H9 (cell line): Measurements from ENCODE around the gene FPGS. TPM values are rescaled to one million over a fixed set of nuclear protein-coding genes. Genes with fewer than 3 reads are reported as not detected.

Source experiments
- DNase-seq: peaks from one replicate; pipeline ENCODE4 v3.0.0-alpha.2; 2017
- H2AFZ ChIP-seq: one replicate; pipeline ENCODE4 v1.6.1; 2013; ENCODE audit warnings: mild to moderate bottlenecking, low read length, control low read depth, moderate library complexity
- H2AK5ac ChIP-seq: 2 replicates; pipeline ENCODE4 v1.6.1; 2013; ENCODE audit warnings: low read length, control low read depth, mixed read lengths; ENCODE audit not compliant: insufficient read length
- H2BK120ac ChIP-seq: one replicate; pipeline ENCODE4 v1.6.1; 2013; ENCODE audit warnings: low read depth, mild to moderate bottlenecking, low read length, control low read depth, inconsistent platforms; ENCODE audit not compliant: poor library complexity, severe bottlenecking
- H2BK12ac ChIP-seq: 2 replicates; pipeline ENCODE4 v1.6.1; 2013; ENCODE audit warnings: low read length, control low read depth, mixed read lengths, low read depth; ENCODE audit not compliant: insufficient read length
- H2BK15ac ChIP-seq: 2 replicates; pipeline ENCODE4 v1.6.1; 2013; ENCODE audit warnings: low read depth, low read length, control low read depth
- H2BK20ac ChIP-seq: one replicate; pipeline ENCODE4 v1.6.1; 2013; ENCODE audit warnings: low read depth, mild to moderate bottlenecking, low read length, control low read depth, inconsistent platforms; ENCODE audit not compliant: poor library complexity, severe bottlenecking
- H2BK5ac ChIP-seq: 2 replicates; pipeline ENCODE4 v1.6.1; 2013; ENCODE audit warnings: low read length, control low read depth, mixed read lengths; ENCODE audit not compliant: insufficient read length
- H3K14ac ChIP-seq: 2 replicates; pipeline ENCODE4 v1.6.1; 2013; ENCODE audit warnings: low read length, control low read depth; ENCODE audit not compliant: insufficient read depth
- H3K18ac ChIP-seq: 2 replicates; pipeline ENCODE4 v1.6.1; 2013; ENCODE audit warnings: low read depth, mild to moderate bottlenecking, mixed read lengths, low read length, control low read depth; ENCODE audit not compliant: insufficient read length
- H3K23ac ChIP-seq: 2 replicates; pipeline ENCODE4 v1.6.1; 2013; ENCODE audit warnings: low read length, control low read depth, mixed read lengths, low read depth; ENCODE audit not compliant: insufficient read length
- H3K23me2 ChIP-seq: 2 replicates; pipeline ENCODE4 v1.6.1; 2013; ENCODE audit warnings: low read depth, mild to moderate bottlenecking, mixed read lengths, low read length, control low read depth; ENCODE audit not compliant: insufficient read length, poor library complexity, severe bottlenecking
- H3K27ac ChIP-seq: 2 replicates; pipeline ENCODE4 v1.5.1; 2013; ENCODE audit warnings: low read length, control low read depth, mixed read lengths, low read depth; ENCODE audit not compliant: insufficient read length
- H3K27me3 ChIP-seq: 2 replicates; pipeline ENCODE4 v1.6.1; 2013; ENCODE audit warnings: low read length, control low read depth, inconsistent platforms; ENCODE audit not compliant: insufficient read depth
- H3K4ac ChIP-seq: 2 replicates; pipeline ENCODE4 v1.6.1; 2013; ENCODE audit warnings: low read depth, mild to moderate bottlenecking, control low read depth, inconsistent platforms, low read length, moderate library complexity
- H3K4me1 ChIP-seq: 2 replicates; pipeline ENCODE4 v1.6.1; 2013; ENCODE audit warnings: low read length, control low read depth, inconsistent platforms; ENCODE audit not compliant: insufficient read depth
- H3K4me2 ChIP-seq: 2 replicates; pipeline ENCODE4 v1.6.1; 2013; ENCODE audit warnings: low read length, control low read depth, mixed read lengths; ENCODE audit not compliant: insufficient read length, insufficient read depth
- H3K56ac ChIP-seq: 2 replicates; pipeline ENCODE4 v1.6.1; 2013; ENCODE audit warnings: low read depth, mild to moderate bottlenecking, mixed read lengths, low read length, control low read depth; ENCODE audit not compliant: insufficient read length
- H3K79me1 ChIP-seq: 2 replicates; pipeline ENCODE4 v1.6.1; 2013; ENCODE audit warnings: low read depth, mild to moderate bottlenecking, moderate library complexity, low read length, control low read depth, inconsistent platforms; ENCODE audit not compliant: insufficient read depth, poor library complexity, severe bottlenecking
- H3K79me2 ChIP-seq: 2 replicates; pipeline ENCODE4 v1.6.1; 2013; ENCODE audit warnings: low read length, control low read depth, inconsistent platforms; ENCODE audit not compliant: insufficient read depth
- H3K9ac ChIP-seq: 2 replicates; pipeline ENCODE4 v1.6.1; 2013; ENCODE audit warnings: low read length, control low read depth, mixed read lengths; ENCODE audit not compliant: insufficient read length; ENCODE audit errors: extremely low read depth
- H3K9me3 ChIP-seq: one replicate; pipeline ENCODE4 v1.6.1; 2013; ENCODE audit warnings: low read depth, low read length, inconsistent platforms; ENCODE audit not compliant: control insufficient read depth
- H3T11ph ChIP-seq: one replicate; pipeline ENCODE4 v1.6.1; 2013; ENCODE audit warnings: mild to moderate bottlenecking, low read length, control low read depth, inconsistent platforms
- H4K20me1 ChIP-seq: one replicate; pipeline ENCODE4 v1.6.1; 2013; ENCODE audit not compliant: control insufficient read depth, insufficient read length, insufficient read depth
- H4K5ac ChIP-seq: 2 replicates; pipeline ENCODE4 v1.6.1; 2013; ENCODE audit warnings: low read depth, mild to moderate bottlenecking, mixed read lengths, low read length, control low read depth; ENCODE audit not compliant: insufficient read length
- H4K8ac ChIP-seq: replicated peaks from 2 replicates; pipeline ENCODE4 v1.6.1; 2013; ENCODE audit warnings: low read length, control low read depth, mixed read lengths, low read depth; ENCODE audit not compliant: insufficient read length
- H4K91ac ChIP-seq: 2 replicates; pipeline ENCODE4 v1.6.1; 2013; ENCODE audit warnings: low read depth, mild to moderate bottlenecking, moderate library complexity, mixed read lengths, low read length, control low read depth; ENCODE audit not compliant: insufficient read length
- H3K27ac Mint-ChIP-seq, 3 experiments: 2 replicates in 2 of 3; 3 replicates in 1 of 3; pipeline ENCODE4 v1.8.0; 2020 to 2021; ENCODE audit warnings: mixed read lengths in 3 of 3, mild to moderate bottlenecking in 1 of 3, moderate library complexity in 1 of 3
- H3K27me3 Mint-ChIP-seq: 2 replicates; pipeline ENCODE4 v1.8.0; 2021; ENCODE audit warnings: low read depth, mild to moderate bottlenecking, moderate library complexity, mixed read lengths
- H3K36me3 Mint-ChIP-seq, 3 experiments: 2 replicates in 2 of 3; 3 replicates in 1 of 3; pipeline ENCODE4 v1.8.0; 2020 to 2021; ENCODE audit warnings: low read depth in 3 of 3, mixed read lengths in 3 of 3; ENCODE audit not compliant: insufficient read depth in 1 of 3
- H3K4me1 Mint-ChIP-seq, 2 experiments: 2 replicates each; pipeline ENCODE4 v1.8.0; 2020; ENCODE audit warnings: mixed read lengths in 2 of 2
- H3K4me3 Mint-ChIP-seq, 2 experiments: 2 replicates in 1 of 2; 3 replicates in 1 of 2; pipeline ENCODE4 v1.8.0; 2020 to 2021; ENCODE audit warnings: mild to moderate bottlenecking in 2 of 2, mixed read lengths in 2 of 2, moderate library complexity in 1 of 2
- H3K9me3 Mint-ChIP-seq, 2 experiments: 2 replicates in 1 of 2; 3 replicates in 1 of 2; pipeline ENCODE4 v1.8.0; 2020; ENCODE audit warnings: mild to moderate bottlenecking in 2 of 2, mixed read lengths in 2 of 2, moderate library complexity in 1 of 2
- CTCF ChIP-seq: fragments of 200-600 bp; sonication (generic); conservative IDR thresholded peaks from 3 replicates; pipeline ENCODE4 v1.8.0; 2021; ENCODE audit warnings: antibody characterized with exemption, mild to moderate bottlenecking
- WGBS: extraction: QIAGEN DNeasy Blood & Tissue Kit; methylation state at CpG from one replicate; pipeline ENCODE4 v1.1.7; 2013; ENCODE audit warnings: missing lambda C conversion rate, low lambda C conversion rate, mixed read lengths; ENCODE audit not compliant: insufficient read length; ENCODE audit errors: extremely low coverage; 5-methylcytosine and 5-hydroxymethylcytosine counted together
- total RNA-seq: library from RNA; stranded (reverse); gene quantifications from 2 replicates; pipeline ENCODE4 v1.2.1, GENCODE V29; 2021

The FPGS gene
- total RNA-seq, 1 experiment from 2014 or later, result 68.4 TPM

- no peak overlapping the region for H3T11ph ChIP-seq
- H3K9me3 ChIP-seq, result no peaks in the 10 kb centered on the region
- no peak overlapping the region for H2AFZ ChIP-seq
- no peaks in the 10 kb centered on the region for H3K79me1 ChIP-seq
- WGBS, result no CpG with 5 or more reads among the region's 8 CpGs
- H3K14ac ChIP-seq, result no peak overlapping the region
- no peak overlapping the region for H2BK120ac ChIP-seq
- H2BK12ac ChIP-seq, result no peak overlapping the region
- Mint-ChIP-seq H3K27me3 (peaks cover 48% of the 10 kb centered on the region), H3K4me3 (peak overlapping the region in 1 of 2 experiments; percentile 40; a peak in 1 of 5 replicates), H3K9me3 (no peaks in the 10 kb centered on the region), H3K4me1 (peaks cover 3 to 6% of the 10 kb centered on the region in 2 experiments; a peak in 2 of 4 replicates), H3K36me3 (peaks cover 0 to 12% (median 0%) of the 10 kb centered on the region in 3 experiments; a peak in 2 of 7 replicates), H3K27ac (0 out of 7 replicates have a peak overlapping the region, but pooled peaks of 1 of the 3 experiments have one; percentile 18)
- TF ChIP-seq CTCF, result no peak
- no peaks in the 10 kb centered on the region for H4K20me1 ChIP-seq
- H3K9ac ChIP-seq, result no peak overlapping the region
- no peak overlapping the region for H3K4ac ChIP-seq
- no peak overlapping the region for H3K23ac ChIP-seq
- no peak overlapping the region for H4K5ac ChIP-seq
- no peak for DNase-seq
- no peak overlapping the region for H2AK5ac ChIP-seq
- no peak overlapping the region for H2BK5ac ChIP-seq
- H3K4me2 ChIP-seq, result no peak overlapping the region
- H3K56ac ChIP-seq, result no peak overlapping the region
- H3K27ac ChIP-seq, result no peak overlapping the region
- H2BK20ac ChIP-seq, result no peak overlapping the region
- no peak overlapping the region for H4K8ac ChIP-seq
- H3K18ac ChIP-seq, result no peak overlapping the region
- no peak overlapping the region for H4K91ac ChIP-seq
- H3K23me2 ChIP-seq, result peaks cover 6% of the 10 kb centered on the region
- H3K4me1 ChIP-seq, result peaks cover 3% of the 10 kb centered on the region; the same call in 1 of the 2 replicates
- H3K27me3 ChIP-seq, result no peaks in the 10 kb centered on the region; the same call in 1 of the 2 replicates
- no peak overlapping the region for H2BK15ac ChIP-seq
- no peaks in the 10 kb centered on the region for H3K79me2 ChIP-seq
Measured at GRCh38 chr9:127753148-127753547, 49.5 kb upstream of the FPGS start.
